DLD1 (cell line): Measurements from ENCODE around the gene RAB11A.

Source experiments
- in situ Hi-C: cut with HindIII; loops from 2 replicates; pipeline ENCODE4 v1.10.0; 2017; ENCODE audit warnings: low sequenced_read_pairs

RAB11A gene

DNA sequence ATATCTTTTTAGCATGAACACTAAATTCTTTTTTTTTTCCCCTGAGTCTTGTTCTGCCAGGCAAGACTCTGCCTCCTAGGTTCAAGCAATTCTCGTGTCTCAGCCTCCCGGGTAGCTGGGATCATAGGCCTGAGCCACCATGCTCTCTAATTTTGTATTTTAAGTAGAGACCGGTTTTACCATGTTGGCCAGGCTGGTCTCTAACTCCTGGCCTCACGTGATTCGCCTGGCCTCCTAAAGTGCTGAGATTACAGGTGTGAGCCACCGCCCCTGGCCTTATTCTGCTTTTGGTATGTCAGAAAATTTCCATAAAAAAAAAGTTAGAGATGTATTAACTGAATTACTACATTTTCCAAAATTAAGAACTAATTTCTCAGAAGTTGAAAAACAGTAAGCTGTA is 14.3 kb downstream of the RAB11A start:
- in situ Hi-C loops: no loop called here

DNA sequence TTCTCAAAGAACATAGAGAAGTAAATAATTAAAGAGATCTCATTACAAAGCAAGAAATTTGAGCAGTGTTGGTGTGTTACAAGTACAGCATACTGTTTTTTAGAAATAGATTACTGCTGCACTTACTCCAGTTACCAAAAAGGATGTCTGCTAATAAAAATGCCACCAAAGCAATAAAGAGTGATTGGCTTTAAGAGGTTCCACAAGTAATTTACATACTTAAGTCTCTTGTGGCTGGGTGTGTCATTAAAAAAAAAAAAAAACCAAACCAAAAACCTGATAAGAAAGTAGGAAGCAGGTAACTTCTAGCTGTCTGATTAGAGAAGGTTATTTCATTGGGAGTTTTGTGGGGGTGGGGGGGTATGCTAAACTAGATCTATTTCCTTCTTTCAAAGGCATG is 15.2 kb downstream of the RAB11A start:
- in situ Hi-C loops: no loop called here

DNA sequence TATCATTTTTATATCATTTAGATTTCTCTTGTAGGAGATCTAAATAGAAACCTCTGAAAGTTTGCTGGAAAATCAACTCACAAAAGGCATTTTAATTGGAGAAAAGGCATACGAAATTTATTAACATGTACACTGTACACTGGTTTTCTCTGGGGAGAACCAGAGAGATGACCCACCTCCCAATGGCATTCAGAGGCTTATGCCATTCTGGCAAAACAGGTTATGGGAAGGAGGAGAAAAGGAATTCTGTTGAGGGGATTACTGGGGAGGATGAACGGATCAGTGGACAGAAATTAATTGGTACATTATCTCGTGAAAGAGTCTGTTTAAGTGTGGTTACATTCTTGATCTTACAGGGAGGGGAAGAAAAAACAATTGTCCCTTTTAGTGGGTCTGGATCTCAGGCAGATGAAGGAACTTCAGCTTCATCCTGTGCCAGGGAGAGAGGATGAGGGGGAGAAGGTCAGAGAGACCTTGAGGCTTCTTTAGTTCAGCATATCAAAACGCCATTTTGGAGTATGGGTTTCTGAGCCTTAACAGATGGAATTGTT is 16.5 kb downstream of the RAB11A start:
- in situ Hi-C loops: no loop called here

DNA sequence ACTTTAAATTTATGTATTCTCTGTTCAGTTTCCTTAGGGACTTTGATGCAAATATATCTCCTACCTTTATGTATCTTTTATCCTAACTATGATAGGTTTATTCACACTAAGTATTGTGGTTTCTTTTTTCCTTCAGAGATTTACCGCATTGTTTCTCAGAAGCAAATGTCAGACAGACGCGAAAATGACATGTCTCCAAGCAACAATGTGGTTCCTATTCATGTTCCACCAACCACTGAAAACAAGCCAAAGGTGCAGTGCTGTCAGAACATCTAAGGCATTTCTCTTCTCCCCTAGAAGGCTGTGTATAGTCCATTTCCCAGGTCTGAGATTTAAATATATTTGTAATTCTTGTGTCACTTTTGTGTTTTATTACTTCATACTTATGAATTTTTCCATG is 18.3 kb downstream of the RAB11A start:
- in situ Hi-C loops: no loop called here

- in situ Hi-C loops: no loop called here
These were observed 19.7 kb downstream of the RAB11A start for GRCh38 chr15:65888981-65889380.

DNA sequence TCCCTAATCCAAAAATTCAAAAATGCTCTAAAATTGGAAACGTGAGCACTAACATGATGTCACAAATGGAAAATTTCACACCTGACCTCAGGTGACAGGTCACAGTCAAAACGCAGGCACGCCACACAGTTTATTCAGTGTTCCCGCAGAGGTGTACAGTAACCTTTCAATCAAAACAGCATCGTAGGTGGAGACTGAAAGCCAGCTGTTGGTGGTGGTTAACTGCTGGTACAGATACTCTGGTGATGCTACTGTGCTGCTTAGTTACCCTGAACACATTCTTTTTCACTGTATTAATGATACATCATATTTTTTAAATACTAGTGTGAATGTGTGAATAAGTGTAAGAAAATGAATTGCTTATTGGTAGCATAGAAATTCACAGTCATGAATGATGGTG is 23.8 kb downstream of the RAB11A start:
- in situ Hi-C loops: no loop called here

DNA sequence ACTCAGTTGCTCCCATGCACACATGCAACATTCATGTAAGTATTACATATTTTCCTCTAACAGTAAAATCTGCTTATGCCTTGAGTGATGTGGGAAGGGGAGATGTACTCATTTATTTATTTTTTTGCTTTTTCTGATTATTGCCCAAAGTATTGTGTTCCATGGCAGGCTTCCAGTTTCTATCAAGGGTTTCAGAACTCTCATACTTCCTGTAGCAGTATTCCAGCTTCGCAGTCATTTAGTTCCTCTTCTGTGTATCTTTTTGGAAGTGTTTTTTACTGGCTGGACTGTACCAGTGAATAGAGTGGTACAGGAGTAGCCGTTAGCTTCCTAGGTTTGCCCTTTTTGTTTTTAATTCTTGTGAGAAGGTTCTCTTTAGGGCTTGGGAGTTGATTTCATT is 26.9 kb downstream of the RAB11A start:
- in situ Hi-C loops: no loop called here

- in situ Hi-C loops: no loop called here
These were observed 31.2 kb downstream of the RAB11A start for GRCh38 chr15:65900488-65900887.

- in situ Hi-C loops: no loop called here
These were observed 32.0 kb downstream of the RAB11A start for GRCh38 chr15:65901336-65901735.

DNA sequence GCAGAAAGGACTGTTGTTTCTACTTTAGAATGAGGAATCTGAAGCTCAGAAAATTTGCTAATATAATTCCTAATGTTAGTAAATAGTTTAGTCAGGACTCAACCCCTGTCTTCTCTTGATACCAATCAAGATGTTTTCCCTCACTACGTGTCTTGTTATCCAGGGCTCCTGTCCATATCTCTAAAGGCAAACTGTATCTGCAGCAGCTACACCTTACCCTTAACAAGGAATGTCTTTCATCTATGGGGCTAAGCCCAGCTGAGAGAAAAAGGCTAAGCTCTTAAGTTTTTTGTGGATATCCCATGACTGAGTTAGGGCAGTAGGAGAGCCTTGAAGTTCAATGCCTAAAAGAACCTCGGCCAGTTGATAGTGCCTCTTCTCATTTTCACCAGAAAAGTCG is 32.5 kb downstream of the RAB11A start:
- in situ Hi-C loops: no loop called here

DNA sequence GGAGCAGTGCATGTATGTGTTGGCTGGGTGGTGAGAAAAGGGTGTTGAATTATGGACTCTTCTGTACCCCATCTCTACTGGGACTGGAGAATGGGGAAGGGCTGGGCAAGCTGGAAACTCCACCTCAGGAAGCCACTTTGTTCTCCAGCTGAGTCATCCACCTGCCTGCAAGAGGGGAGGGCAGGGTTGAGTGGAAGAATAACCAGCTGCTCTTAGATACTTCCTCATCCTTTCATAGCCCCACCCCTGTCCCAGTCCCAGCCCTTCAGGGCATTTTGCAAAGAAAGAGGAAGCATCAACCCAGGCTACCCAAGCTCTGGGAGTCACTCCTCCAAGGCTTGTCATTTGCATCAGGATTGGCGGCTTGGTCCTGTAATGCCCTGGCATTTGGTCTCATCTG is 33.1 kb downstream of the RAB11A start:
- in situ Hi-C loops: no loop called here

DNA sequence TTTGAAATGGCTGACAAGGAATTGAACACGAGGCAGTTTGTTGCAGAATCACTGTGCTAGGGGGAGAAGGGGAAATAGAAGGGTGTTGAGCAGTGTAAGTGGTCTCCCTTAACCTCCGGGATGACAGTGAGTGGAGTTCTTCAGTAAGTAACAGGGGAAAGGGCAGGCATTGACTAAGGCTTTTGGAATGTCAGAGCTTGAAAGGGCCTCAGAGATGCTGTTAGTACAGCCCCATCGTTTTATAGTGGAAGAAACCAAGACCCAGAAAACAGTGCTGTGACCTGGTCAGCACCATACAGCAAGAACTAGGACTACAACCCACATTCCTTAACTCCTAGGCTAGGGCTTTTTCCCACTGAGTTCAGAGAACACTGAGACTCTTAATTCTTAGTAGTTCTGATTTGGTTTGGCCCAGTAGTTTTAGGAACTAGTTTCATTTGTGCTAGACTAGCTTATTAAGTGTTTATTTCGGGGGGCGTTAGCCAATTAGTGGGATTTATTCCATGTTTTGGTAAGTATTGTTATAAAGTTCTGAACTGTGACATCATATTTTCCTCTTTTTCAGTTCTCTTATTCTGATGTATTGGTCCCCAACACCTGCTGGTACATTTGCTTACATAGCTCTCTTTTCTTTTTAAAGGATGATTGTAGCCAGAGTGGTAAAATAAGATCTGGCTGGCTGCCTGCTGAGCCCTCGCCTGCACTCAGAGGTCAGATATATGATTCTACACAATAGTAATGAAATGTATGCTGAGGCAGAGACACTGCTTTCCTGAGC is 34.2 kb downstream of the RAB11A start:
- in situ Hi-C loops: no loop called here

DNA sequence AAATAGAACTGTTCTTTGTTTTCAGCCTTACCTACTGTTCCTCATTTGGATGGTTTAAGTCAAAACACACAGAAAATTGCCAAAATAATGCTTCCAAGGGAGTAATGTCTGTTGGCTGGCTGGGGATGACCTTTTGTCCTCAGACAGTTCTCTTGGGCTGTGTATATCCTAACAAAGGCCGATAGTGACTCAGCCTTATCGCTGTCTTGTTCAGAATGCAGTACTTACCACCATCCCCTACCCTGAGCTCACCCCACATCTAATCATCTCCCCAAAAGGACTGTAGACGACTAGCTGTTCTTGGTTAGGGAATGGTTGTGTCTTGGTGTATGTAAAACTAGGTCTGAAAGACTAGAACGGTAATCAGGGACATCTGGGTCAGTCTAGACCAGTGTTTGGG is 35.0 kb downstream of the RAB11A start:
- in situ Hi-C loops: no loop called here

- in situ Hi-C loops: no loop called here
These were observed 37.1 kb downstream of the RAB11A start for GRCh38 chr15:65906396-65906795.

GRCh38 chr15:65907661-65908060 is 38.4 kb downstream of the RAB11A start:
- in situ Hi-C loops: no loop called here

DNA sequence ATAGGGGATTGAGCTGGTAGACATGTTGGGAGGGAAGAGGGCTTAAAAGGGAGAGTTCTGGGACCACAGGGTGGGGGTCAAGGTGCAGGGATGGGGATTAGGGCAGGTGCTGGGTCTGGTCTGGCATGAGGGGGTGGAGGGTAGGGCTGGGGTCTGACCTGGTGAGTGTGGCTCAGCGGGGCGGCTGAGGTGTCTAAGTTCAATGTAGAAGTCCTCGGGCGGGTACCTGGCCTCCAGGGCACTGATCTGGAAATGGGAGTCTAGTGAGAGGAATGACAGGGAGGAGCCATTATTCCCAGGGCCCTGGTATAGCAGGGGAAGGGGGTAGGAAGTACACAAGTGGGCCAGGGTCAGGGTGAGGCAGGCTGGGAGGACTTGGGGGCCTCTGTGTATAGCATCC is 39.6 kb downstream of the RAB11A start:
- in situ Hi-C loops: no loop called here

GRCh38 chr15:65909831-65910230 is 40.5 kb downstream of the RAB11A start:
- in situ Hi-C loops: no loop called here

DNA sequence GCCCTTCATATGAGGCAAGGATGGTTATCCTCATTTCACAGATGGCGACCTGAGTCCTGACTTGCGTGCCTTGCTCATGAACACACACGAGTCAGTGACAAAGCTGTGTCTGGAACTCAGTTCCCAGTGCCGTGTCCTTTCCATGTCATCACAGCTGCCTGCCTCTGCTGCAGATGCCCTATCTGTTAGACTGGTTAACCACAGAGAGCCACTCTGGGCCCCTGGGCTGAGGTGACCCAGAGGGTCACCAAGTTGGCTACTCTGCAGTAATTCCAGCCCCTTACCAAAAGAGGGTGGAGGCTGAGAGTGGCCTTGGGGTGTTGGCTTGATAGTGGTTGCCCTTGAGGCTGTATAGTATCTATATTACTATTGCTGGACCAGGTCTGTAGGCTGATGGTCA is 41.0 kb downstream of the RAB11A start:
- in situ Hi-C loops: no loop called here

DNA sequence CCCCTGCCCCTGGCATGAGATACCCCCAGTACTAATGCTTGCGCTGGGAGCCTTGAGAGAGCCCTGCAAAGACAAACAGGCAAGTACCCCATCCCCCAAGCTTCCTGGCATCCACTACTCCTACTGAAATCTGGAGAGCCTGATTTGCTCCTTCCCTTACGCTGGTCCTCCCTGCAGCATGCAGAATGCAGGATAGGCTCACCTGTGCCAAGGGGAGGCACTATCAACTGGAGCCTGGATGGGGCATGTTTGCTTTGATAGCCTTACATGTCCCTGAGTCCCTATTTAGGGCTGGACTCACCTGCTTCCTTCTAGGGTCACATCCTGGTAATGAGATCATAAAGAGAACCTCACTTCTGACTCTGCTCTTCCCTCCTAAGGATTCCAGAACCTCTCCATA is 42.9 kb downstream of the RAB11A start:
- in situ Hi-C loops: no loop called here

- in situ Hi-C loops: no loop called here
These were observed 44.4 kb downstream of the RAB11A start for GRCh38 chr15:65913631-65914199.

DNA sequence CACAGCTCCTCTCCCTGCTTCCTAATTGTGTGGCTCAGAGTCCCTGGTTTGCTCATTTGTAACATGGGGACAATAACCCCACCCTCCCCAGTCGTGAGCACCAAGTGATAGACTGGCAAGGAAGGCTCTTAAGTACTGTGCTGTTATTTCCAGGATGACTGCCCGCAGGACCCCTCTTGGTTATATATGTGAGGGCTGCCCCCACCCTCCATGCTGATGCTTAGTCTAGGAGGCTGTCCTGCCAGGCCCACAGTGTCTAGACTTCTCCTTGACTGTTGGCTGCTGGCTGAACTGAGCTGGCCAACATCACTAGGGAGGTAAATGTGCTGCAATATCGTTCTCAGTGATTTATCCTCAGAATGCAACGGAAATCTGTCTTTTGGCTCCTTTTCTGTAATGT is 45.1 kb downstream of the RAB11A start:
- in situ Hi-C loops: no loop called here
